Measurements from ENCODE around the gene EYS. TPM values are rescaled to one million over a fixed set of nuclear protein-coding genes. Genes with fewer than 3 reads are reported as not detected.

The EYS gene
- total and polyA plus RNA-seq, 2 experiments from 2014 or later, result under 0.01 to 0.15 TPM

GRCh38 chr6:64258752-64259151 lies 1448.3 kb downstream of the EYS start:
- H3K27ac ChIP-seq, result no peak overlapping the region
- H3K9me3 ChIP-seq (ENCODE audit: low read depth), result no peaks in the 10 kb centered on the region
- TF ChIP-seq, protein P1, sequence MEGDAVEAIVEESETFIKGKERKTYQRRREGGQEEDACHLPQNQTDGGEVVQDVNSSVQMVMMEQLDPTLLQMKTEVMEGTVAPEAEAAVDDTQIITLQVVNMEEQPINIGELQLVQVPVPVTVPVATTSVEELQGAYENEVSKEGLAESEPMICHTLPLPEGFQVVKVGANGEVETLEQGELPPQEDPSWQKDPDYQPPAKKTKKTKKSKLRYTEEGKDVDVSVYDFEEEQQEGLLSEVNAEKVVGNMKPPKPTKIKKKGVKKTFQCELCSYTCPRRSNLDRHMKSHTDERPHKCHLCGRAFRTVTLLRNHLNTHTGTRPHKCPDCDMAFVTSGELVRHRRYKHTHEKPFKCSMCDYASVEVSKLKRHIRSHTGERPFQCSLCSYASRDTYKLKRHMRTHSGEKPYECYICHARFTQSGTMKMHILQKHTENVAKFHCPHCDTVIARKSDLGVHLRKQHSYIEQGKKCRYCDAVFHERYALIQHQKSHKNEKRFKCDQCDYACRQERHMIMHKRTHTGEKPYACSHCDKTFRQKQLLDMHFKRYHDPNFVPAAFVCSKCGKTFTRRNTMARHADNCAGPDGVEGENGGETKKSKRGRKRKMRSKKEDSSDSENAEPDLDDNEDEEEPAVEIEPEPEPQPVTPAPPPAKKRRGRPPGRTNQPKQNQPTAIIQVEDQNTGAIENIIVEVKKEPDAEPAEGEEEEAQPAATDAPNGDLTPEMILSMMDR (IDR thresholded peaks at IDR 0.05; ENCODE audit: low read depth, low read length), result no peak
- no peak for DNase-seq (ENCODE audit: low read depth in 1 of 2, low spot score in 1 of 2)
- no peaks in the 10 kb centered on the region for H3K36me3 ChIP-seq
- H3K4me3 ChIP-seq, result no peak overlapping the region
- no peaks in the 10 kb centered on the region for H3K4me1 ChIP-seq (ENCODE audit: low read depth)
- H3K27me3 ChIP-seq, result no peaks in the 10 kb centered on the region

DNA sequence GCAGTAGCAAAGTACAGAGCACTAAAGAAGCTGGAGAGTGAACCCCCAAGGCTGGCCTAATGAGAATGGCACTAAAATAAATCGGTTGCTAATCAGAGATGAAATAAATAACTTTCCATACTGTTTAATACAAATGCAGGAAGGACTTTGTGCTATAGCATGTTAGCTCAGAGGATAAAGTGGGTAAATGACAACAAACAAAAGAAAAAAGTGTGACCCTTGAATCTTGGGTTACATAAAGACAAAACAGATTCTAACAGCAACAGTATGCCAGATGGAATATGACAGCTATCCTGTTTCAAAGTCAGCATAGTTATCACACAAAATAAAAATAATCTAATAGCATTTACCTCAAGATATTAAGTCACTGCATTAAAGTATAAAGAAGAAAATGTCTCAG lies 1448.7 kb downstream of the EYS start:
- Histone ChIP-seq H3K36me3 (no peaks in the 10 kb centered on the region), H3K27ac (no peak overlapping the region), H3K27me3 (no peaks in the 10 kb centered on the region), H3K9me3 (ENCODE audit: low read depth) (no peaks in the 10 kb centered on the region), H3K4me3 (no peak overlapping the region), H3K4me1 (ENCODE audit: low read depth) (no peaks in the 10 kb centered on the region)
- DNase-seq (ENCODE audit: low read depth in 1 of 2, low spot score in 1 of 2), result no peak
- TF ChIP-seq, protein P1 (IDR thresholded peaks at IDR 0.05; ENCODE audit: low read depth, low read length), result no peak

- Histone ChIP-seq H3K9me3 (ENCODE audit: low read depth) (no peaks in the 10 kb centered on the region), H3K27ac (no peak overlapping the region), H3K4me3 (no peak overlapping the region), H3K36me3 (no peaks in the 10 kb centered on the region), H3K27me3 (no peaks in the 10 kb centered on the region), H3K4me1 (ENCODE audit: low read depth) (peaks cover 3% of the 10 kb centered on the region)
- TF ChIP-seq, protein P1 (IDR thresholded peaks at IDR 0.05; ENCODE audit: low read depth, low read length), result no peak
- no peak for DNase-seq (ENCODE audit: low read depth in 1 of 2, low spot score in 1 of 2)
Measured at GRCh38 chr6:64257586-64257985, 1449.4 kb downstream of the EYS start.

GRCh38 chr6:64256483-64256882 lies 1450.5 kb downstream of the EYS start:
- Histone ChIP-seq H3K27me3 (no peaks in the 10 kb centered on the region), H3K27ac (no peak overlapping the region), H3K4me1 (ENCODE audit: low read depth) (peaks cover 4% of the 10 kb centered on the region), H3K36me3 (no peaks in the 10 kb centered on the region), H3K4me3 (no peak overlapping the region), H3K9me3 (ENCODE audit: low read depth) (no peaks in the 10 kb centered on the region)
- no peak for DNase-seq (ENCODE audit: low read depth in 1 of 2, low spot score in 1 of 2)
- TF ChIP-seq, protein P1 (IDR thresholded peaks at IDR 0.05; ENCODE audit: low read depth, low read length), result no peak

DNA sequence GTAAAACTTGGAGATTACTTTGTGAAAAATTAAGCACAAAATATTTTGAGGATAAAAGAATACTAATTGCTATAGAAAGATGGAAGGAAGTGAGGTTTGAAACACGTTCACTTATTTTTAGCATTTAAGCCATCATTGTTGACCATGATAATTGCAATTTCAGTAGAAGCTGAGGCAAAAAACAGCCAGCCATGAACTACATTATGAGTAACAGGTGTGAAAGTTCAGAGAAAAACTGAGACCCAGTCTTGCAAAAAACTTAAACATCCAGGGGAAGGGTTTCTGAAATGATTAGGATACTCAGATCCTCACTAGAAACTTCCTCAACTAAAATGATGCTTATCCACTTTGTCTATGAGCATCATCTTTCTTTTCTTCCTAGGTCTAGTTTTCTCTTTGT lies 1452.0 kb downstream of the EYS start:
- no peak for DNase-seq (ENCODE audit: low read depth in 1 of 2, low spot score in 1 of 2)
- no peaks in the 10 kb centered on the region for H3K9me3 ChIP-seq (ENCODE audit: low read depth)

More for the DNA sequence above, 1452.0 kb downstream of the EYS start:
- H3K27ac ChIP-seq, result no peak overlapping the region
- no peaks in the 10 kb centered on the region for H3K36me3 ChIP-seq
- H3K27me3 ChIP-seq, result no peaks in the 10 kb centered on the region
- H3K4me1 ChIP-seq (ENCODE audit: low read depth), result peaks cover 4% of the 10 kb centered on the region
- TF ChIP-seq, protein P1 (IDR thresholded peaks at IDR 0.05; ENCODE audit: low read depth, low read length), result no peak
- H3K4me3 ChIP-seq, result no peak overlapping the region

All from cardiac muscle cell (in vitro differentiated cells and primary cell).